Adipose tissue (tissue), 3 donors: ENCODE data around the gene SMG6. TPM values are rescaled to one million over a fixed set of nuclear protein-coding genes. Genes with fewer than 3 reads are reported as not detected.
"Not testable (repeated sequence)": the region's sequence is repeated elsewhere in the genome, so short reads cannot be mapped to it uniquely, and the experiment has no call there.

Experiments
- H3K27ac ChIP-seq: one replicate; pipeline ENCODE4 v1.5.1; 2013; ENCODE audit warnings: low read depth, low read length
- WGBS, 3 donors: extraction: QIAGEN DNeasy Blood & Tissue Kit; methylation state at CpG; one replicate each; pipeline ENCODE4 v1.1.7; 2013; 5-methylcytosine and 5-hydroxymethylcytosine counted together
- polyA plus RNA-seq, 3 donors: library from polyadenylated mRNA; stranded (reverse); fragments of 200-250 nt; gene quantifications; one replicate each; pipeline ENCODE4 v1.2.3, GENCODE V29; 2013
- donor health status: healthy with polysubstance abuse.
- donor health status: Bipolar disorder and iron deficiency.
- donor health status: healthy.

Gene SMG6
- polyA plus RNA-seq, 3 donors = 8.8 to 28.3 (median 18.7) TPM

- no peak overlapping the region for H3K27ac ChIP-seq
- 93 to 98% (median 94%) methylated on average over 3 of the region's 3 CpGs for whole genome bisulfite sequencing, 3 donors
Observed at GRCh38 chr17:2143332-2143731, 160.3 kb downstream of the SMG6 start.

- 91 to 95% (median 94%) methylated on average over 8 of the region's 8 CpGs for WGBS, 3 donors
- not testable (repeated sequence) for H3K27ac ChIP-seq
Observed at GRCh38 chr17:2142682-2143081, 160.9 kb downstream of the SMG6 start.

GRCh38 chr17:2140683-2141082 is 162.9 kb downstream of the SMG6 start:
- H3K27ac ChIP-seq = no peak overlapping the region

GRCh38 chr17:2138761-2139160 is 164.8 kb downstream of the SMG6 start:
- H3K27ac ChIP-seq = no peak overlapping the region
- 37 to 56% (median 44%) methylated on average over 2 of the region's 2 CpGs for WGBS, 3 donors

GRCh38 chr17:2138318-2138717 is 165.3 kb downstream of the SMG6 start:
- H3K27ac ChIP-seq = no peak overlapping the region
- 25 to 65% (median 36%) methylated on average over 1 of the region's 1 CpG for WGBS, 3 donors

GRCh38 chr17:2137342-2138098 is 166.1 kb downstream of the SMG6 start:
- no peak overlapping the region for H3K27ac ChIP-seq
- 74 to 87% (median 85%) methylated on average over 11 of the region's 11 CpGs for WGBS, 3 donors

GRCh38 chr17:2136241-2136640 is 167.3 kb downstream of the SMG6 start:
- H3K27ac ChIP-seq = no peak overlapping the region
- WGBS, 3 donors = 93 to 96% (median 94%) methylated on average over 6 of the region's 6 CpGs

GRCh38 chr17:2128011-2128410 is 175.6 kb downstream of the SMG6 start:
- no peak overlapping the region for H3K27ac ChIP-seq
- WGBS, 3 donors = 97 to 99% (median 98%) methylated on average over 15 of the region's 15 CpGs

- H3K27ac ChIP-seq = no peak overlapping the region
- WGBS, 3 donors = 95 to 98% (median 97%) methylated on average over 6 of the region's 6 CpGs
Observed at GRCh38 chr17:2125013-2125535, 178.5 kb downstream of the SMG6 start.

GRCh38 chr17:2124391-2124790 is 179.2 kb downstream of the SMG6 start:
- H3K27ac ChIP-seq = peak overlapping the region; percentile 26

GRCh38 chr17:2123375-2124251 is 180.0 kb downstream of the SMG6 start:
- WGBS, 3 donors = 26 to 77% (median 29%) methylated on average over 7 of the region's 7 CpGs

More at GRCh38 chr17:2124391-2124790, 179.2 kb downstream of the SMG6 start:
- WGBS, 3 donors = 72 to 81% (median 75%) methylated on average over 6 of the region's 6 CpGs

GRCh38 chr17:2122641-2123302 is 180.8 kb downstream of the SMG6 start:
- 27 to 60% (median 33%) methylated on average over 16 of the region's 16 CpGs for WGBS, 3 donors
- no peak overlapping the region for H3K27ac ChIP-seq

More at GRCh38 chr17:2123375-2124251, 180.0 kb downstream of the SMG6 start:
- no peak overlapping the region for H3K27ac ChIP-seq

GRCh38 chr17:2120586-2121335 is 182.8 kb downstream of the SMG6 start:
- H3K27ac ChIP-seq = no peak overlapping the region
- 76 to 94% (median 81%) methylated on average over 8 of the region's 8 CpGs for WGBS, 3 donors

GRCh38 chr17:2113279-2113622 is 190.3 kb downstream of the SMG6 start:
- 85 to 94% (median 93%) methylated on average over 6 of the region's 6 CpGs for WGBS, 3 donors
- H3K27ac ChIP-seq = no peak overlapping the region

- WGBS, 3 donors = 78 to 91% (median 85%) methylated on average over 5 of the region's 5 CpGs
Observed at GRCh38 chr17:2111691-2112090, 191.9 kb downstream of the SMG6 start.

GRCh38 chr17:2110436-2110835 is 193.1 kb downstream of the SMG6 start:
- WGBS, 3 donors = 91 to 95% (median 95%) methylated on average over 6 of the region's 6 CpGs

More at GRCh38 chr17:2111691-2112090, 191.9 kb downstream of the SMG6 start:
- no peak overlapping the region for H3K27ac ChIP-seq

GRCh38 chr17:2108170-2108569 is 195.4 kb downstream of the SMG6 start:
- no peak overlapping the region for H3K27ac ChIP-seq
- 84 to 94% (median 88%) methylated on average over 8 of the region's 8 CpGs for WGBS, 3 donors

More at GRCh38 chr17:2110436-2110835, 193.1 kb downstream of the SMG6 start:
- H3K27ac ChIP-seq = no peak overlapping the region

GRCh38 chr17:2107506-2107905 is 196.1 kb downstream of the SMG6 start:
- 67 to 92% (median 87%) methylated on average over 3 of the region's 3 CpGs for WGBS, 3 donors
- H3K27ac ChIP-seq = no peak overlapping the region
